Aorta (tissue), 5 donors: ENCODE measurements around the gene CDC27. TPM values are rescaled to one million over a fixed set of nuclear protein-coding genes. Genes with fewer than 3 reads are reported as not detected.
A peak's percentile ranks its signal among the peaks of the same experiment; 100 is the strongest.
"Not testable (repeated sequence)": the region's sequence is repeated elsewhere in the genome, so short reads cannot be mapped to it uniquely, and the experiment has no call there.

Experiments
- ATAC-seq: fragments of 200-7000 bp; cut with Tn5 transposase; one replicate; pipeline ENCODE4 v1.9.1; 2022; ENCODE audit warnings: moderate library complexity; ENCODE audit not compliant: low FRiP score
- DNase-seq, 2 donors: peaks; one replicate each; pipeline ENCODE4 v3.0.0-alpha.2; 2020
- H3K27ac ChIP-seq, 2 donors: one replicate each; pipeline ENCODE4 v1.5.1; 2013; ENCODE audit warnings: low read length in 2 of 2, mild to moderate bottlenecking in 2 of 2, moderate library complexity in 2 of 2, control low read depth in 1 of 2, inconsistent platforms in 1 of 2, low read depth in 1 of 2
- H3K27me3 ChIP-seq, 2 donors: one replicate each; pipeline ENCODE4 v1.6.1; 2013; ENCODE audit warnings: control low read depth in 1 of 2, low read length in 1 of 2, mild to moderate bottlenecking in 1 of 2, moderate library complexity in 1 of 2; ENCODE audit not compliant: insufficient read depth in 2 of 2, control insufficient read depth in 1 of 2
- H3K36me3 ChIP-seq, 2 donors: one replicate each; pipeline ENCODE4 v1.6.1; 2013; ENCODE audit warnings: control low read depth in 1 of 2, low read length in 1 of 2, mild to moderate bottlenecking in 1 of 2; ENCODE audit not compliant: insufficient read depth in 2 of 2, control insufficient read depth in 1 of 2
- H3K4me1 ChIP-seq, 2 donors: one replicate each; pipeline ENCODE4 v1.6.1; 2013; ENCODE audit warnings: low read length in 2 of 2, control low read depth in 1 of 2, mild to moderate bottlenecking in 1 of 2, moderate library complexity in 1 of 2; ENCODE audit not compliant: insufficient read depth in 2 of 2, control insufficient read depth in 1 of 2
- H3K4me3 ChIP-seq, 2 donors: one replicate each; pipeline ENCODE4 v1.5.1; 2013; ENCODE audit warnings: low read length in 2 of 2, control low read depth in 1 of 2, mild to moderate bottlenecking in 1 of 2
- H3K9me3 ChIP-seq: one replicate; pipeline ENCODE4 v1.6.1; 2013; ENCODE audit warnings: mild to moderate bottlenecking, low read length; ENCODE audit not compliant: control insufficient read depth
- WGBS, 2 donors: extraction: QIAGEN DNeasy Blood & Tissue Kit; methylation state at CpG; one replicate each; pipeline ENCODE4 v1.1.7; 2013; 5-methylcytosine and 5-hydroxymethylcytosine counted together
- intact Hi-C, 2 donors: fragments of 100-400 bp; cut with DNase I; formaldehyde crosslinking; loops; one replicate each; pipeline versions ENCODE4 v1.14.2 to v1.15.0; 2022
- polyA plus RNA-seq, 2 donors: library from polyadenylated mRNA; stranded (reverse); fragments of 200-250 nt; gene quantifications; one replicate each; pipeline ENCODE4 v1.2.3, GENCODE V29; 2013
- total RNA-seq, 2 donors: library from RNA; stranded (reverse); fragmentation: NEBNext Ultra II Directional; extraction: Animal tissue kit (Norgen Biotek cat#: 25700); gene quantifications; one replicate each; pipeline ENCODE4 v1.2.1, GENCODE V29; 2021
- donor health status: healthy with polysubstance abuse.
- donor health status: Bipolar disorder and iron deficiency.
- donor health status: DM: no; HTN: no; CAD: no.
- donor health status: DM: no; HTN: no; CAD: no.
- donor health status: DM: yes; HTN: yes; CAD: no.

CDC27 gene
- total and polyA plus RNA-seq, 4 donors = 12.1 to 123 (median 66.3) TPM

DNA sequence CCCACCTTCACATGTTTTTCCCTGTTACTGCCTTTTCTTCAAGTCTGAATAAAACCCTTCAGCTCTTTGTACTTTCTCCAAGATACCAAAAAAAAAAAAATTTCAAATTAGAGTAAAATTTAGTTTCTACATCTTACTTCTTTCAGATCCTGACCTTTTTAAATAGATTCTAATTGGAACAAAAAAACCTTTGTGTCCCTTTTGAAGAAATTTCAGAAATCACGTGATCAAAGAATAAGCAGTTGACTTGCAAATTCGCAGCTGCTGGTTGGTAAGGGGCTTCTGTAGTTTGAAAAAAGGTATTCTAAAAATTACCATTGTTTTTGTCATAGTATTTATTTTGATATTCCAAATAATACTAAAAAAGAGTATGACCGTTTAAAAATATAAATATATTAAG lies 71.7 kb downstream of the CDC27 start:
- Histone ChIP-seq H3K27me3 (no peaks in the 10 kb centered on the region), H3K4me1 (no peaks in the 10 kb centered on the region), H3K36me3 (peaks cover 0 to 1% of the 10 kb centered on the region in 2 donors), H3K9me3 (no peaks in the 10 kb centered on the region), H3K27ac (no peak overlapping the region), H3K4me3 (no peak overlapping the region)
- ATAC-seq = no peak
- 72 to 77% methylated on average over 3 of the region's 3 CpGs for WGBS, 2 donors
- intact Hi-C loops = no loop called here
- no peak for DNase-seq

DNA sequence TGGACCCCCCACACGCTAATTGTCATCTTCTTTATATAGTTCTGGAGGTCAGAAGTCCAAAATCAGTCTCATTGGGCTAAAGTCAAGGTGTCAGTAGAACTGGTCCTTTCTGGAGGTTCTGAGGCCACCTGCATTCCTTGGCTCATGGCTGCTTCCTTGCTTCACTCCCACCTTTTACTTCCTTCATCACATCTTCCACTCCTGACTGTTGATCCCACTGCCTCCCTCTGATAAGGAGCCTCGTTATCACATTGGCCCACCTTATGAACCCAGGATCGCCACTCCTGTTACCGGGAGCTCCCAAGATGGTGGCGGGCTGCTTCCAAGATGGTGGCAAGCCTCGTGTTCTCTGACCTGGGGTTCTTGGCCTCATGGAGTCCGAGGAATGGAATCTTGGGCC lies 83.0 kb downstream of the CDC27 start:
- ATAC-seq (no peak), DNase-seq (no peak)
- no peaks in the 10 kb centered on the region for H3K36me3 ChIP-seq
- H3K9me3 ChIP-seq = no peaks in the 10 kb centered on the region
- WGBS, 2 donors = 91 to 92% methylated on average over 7 of the region's 7 CpGs
- H3K27me3 ChIP-seq = no peaks in the 10 kb centered on the region
- H3K4me3 ChIP-seq = no peak overlapping the region
- H3K4me1 ChIP-seq = no peaks in the 10 kb centered on the region
- no peak overlapping the region for H3K27ac ChIP-seq
- intact Hi-C loops = no loop called here

DNA sequence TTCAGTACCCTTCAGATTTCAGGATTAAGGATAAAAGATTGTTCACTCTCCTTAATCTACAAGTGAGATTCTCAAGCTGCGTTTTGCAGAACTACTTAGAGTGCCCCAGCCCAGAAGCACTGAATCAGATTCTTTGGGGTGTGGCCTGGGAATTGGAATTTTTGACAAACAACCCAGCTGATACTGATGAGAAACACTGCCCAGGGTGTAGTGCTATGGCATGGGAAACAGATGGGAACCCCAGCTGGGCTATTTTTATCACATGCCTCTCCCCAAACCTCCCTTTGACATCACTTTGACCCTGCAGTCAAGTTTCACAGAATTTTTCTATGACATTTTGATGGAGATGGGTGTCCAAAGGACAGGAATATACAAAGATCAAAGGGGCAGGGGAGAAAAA lies 83.8 kb downstream of the CDC27 start:
- H3K4me1 ChIP-seq = not testable (repeated sequence)
- 14 to 19% methylated on average over 1 of the region's 1 CpG for whole genome bisulfite sequencing, 2 donors

DNA sequence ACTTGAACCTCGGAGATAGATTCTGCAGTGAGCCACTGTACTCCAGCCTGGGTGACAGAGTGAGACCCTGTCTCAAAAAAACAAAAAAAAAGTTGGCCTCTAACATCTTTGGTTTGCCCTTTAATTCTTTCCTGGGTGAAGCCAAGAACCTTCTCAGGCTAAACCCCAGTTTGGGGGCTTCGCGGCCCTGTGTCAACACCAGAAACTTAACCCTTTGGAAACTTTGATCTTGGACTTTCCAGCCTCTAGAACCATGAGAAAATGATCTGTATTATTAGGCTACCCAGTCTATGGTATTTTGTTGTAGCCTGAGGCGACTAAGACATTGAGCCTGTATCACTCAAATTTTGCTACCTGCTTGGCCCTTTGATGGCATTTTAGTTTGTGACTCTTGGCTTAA lies 86.2 kb downstream of the CDC27 start:
- DNase-seq (no peak), ATAC-seq (no peak)
- H3K4me3 ChIP-seq = no peak overlapping the region
- H3K4me1 ChIP-seq = peaks cover 0 to 3% of the 10 kb centered on the region in 2 donors
- H3K27ac ChIP-seq = no peak overlapping the region
- H3K9me3 ChIP-seq = no peaks in the 10 kb centered on the region
- no peaks in the 10 kb centered on the region for H3K27me3 ChIP-seq
- no peaks in the 10 kb centered on the region for H3K36me3 ChIP-seq
- intact Hi-C loops = no loop called here
- WGBS, 2 donors = 84 to 90% methylated on average over 4 of the region's 4 CpGs

More for the DNA sequence above, 83.8 kb downstream of the CDC27 start:
- ATAC-seq, DNase-seq, H3K27ac ChIP-seq, intact Hi-C loops, H3K4me3 ChIP-seq, H3K36me3 ChIP-seq, H3K9me3 ChIP-seq, H3K27me3 ChIP-seq: not testable (repeated sequence)

DNA sequence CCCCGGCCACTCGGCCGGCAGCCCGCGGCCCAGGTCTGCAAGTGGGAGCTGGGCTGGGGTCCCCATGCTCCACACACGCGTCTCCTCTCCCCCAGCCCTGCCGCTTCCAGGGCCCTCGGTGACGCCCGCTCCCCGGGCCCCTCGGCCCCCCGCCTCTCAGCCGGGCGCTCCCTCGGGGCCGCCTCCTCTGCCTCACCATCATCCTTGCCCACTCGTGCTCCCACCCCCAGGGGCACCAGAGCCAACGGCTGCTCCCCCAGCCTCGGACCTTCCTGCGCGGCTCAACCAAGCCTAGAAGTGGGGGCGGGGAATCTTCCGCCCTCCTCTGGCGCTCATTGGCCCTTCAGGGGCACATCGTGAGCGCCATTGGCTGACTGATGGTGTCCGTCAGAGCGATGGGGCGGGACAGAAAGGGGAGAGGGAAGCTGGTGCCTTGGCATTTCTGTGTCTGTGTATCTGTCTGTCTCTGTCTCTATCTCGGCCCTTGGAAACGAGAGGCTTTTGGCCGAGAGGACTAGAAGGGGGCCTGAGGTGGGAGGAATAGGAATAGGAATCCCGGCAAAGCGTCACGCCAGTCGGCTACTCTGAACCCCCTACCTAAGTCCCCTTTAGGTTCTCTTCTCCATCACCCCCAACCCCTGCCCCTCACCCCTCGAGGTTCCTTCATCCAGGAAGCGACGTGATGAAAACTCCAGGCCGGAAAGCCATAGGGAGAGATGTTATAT lies 88.9 kb downstream of the CDC27 start:
- DNase-seq = peak; percentile 95 to 97
- Histone ChIP-seq H3K36me3 (no peaks in the 10 kb centered on the region), H3K27ac (peak overlapping the region in 1 of 2 donors; percentile 46), H3K27me3 (no peaks in the 10 kb centered on the region), H3K9me3 (no peaks in the 10 kb centered on the region), H3K4me1 (peaks cover 0 to 3% of the 10 kb centered on the region in 2 donors), H3K4me3 (peak overlapping the region; percentile 70 to 94)
- ATAC-seq = peak; percentile 99
- WGBS, 2 donors = 1% methylated on average over 33 to 42 of the region's 42 CpGs
- intact Hi-C loops = no loop called here

DNA sequence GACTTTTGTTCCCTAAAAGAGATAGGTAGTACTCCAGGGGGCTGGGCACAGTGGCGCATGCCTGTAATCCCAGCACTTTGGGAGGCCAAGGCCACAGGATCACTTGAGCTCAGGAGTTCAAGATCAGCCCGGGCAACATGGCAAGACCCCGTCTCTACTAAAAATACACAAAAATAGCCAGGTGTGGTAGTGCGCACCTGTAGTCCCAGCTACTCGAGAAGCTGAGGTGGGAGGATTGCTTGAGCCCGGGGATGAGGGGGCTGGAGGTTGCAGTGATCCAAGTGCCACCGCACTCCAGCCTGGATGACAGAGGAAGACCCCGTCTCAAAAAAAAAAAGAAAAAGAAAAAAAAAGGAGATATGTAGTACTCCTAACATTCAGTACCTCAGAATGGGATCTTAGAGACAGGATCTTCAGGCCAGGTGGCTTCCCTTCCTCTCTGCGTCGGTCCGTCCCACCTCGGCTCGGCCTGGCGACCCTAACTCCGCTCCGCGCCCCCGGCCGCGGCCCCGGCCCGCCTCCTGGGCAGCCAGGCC lies 89.6 kb downstream of the CDC27 start:
- H3K27ac ChIP-seq = no peak overlapping the region
- peaks cover 0 to 3% of the 10 kb centered on the region in 2 donors for H3K4me1 ChIP-seq
- H3K27me3 ChIP-seq = no peaks in the 10 kb centered on the region
- ATAC-seq = no peak
- H3K36me3 ChIP-seq = no peaks in the 10 kb centered on the region
- no peaks in the 10 kb centered on the region for H3K9me3 ChIP-seq
- peak overlapping the region; percentile 70 to 94 for H3K4me3 ChIP-seq
- no peak for DNase-seq
- WGBS, 2 donors = 7 to 8% methylated on average over 22 of the region's 22 CpGs
- intact Hi-C loops = no loop called here

DNA sequence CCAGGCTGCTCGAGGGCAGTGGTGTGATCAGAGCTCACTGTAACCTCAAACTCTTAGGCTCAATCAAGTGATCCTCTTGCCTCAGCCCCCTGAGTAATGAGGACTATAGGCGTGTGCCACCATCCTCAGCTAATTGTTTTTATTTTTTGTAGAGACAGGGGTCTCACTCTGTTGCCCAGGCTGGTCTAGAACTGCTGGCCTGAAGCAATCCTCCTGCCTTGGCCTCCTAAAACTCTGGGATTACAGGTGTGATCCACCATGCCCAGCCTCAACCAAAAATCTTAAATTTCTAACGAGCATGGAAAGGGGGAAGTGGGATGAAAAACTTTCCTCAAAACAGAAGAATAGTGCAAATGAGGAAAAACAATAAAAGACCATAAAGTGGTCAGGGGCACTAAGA lies 92.8 kb downstream of the CDC27 start:
- 81 to 90% methylated on average over 3 of the region's 3 CpGs for WGBS, 2 donors
- ATAC-seq (no peak), DNase-seq (no peak)
- Histone ChIP-seq H3K27ac (no peak overlapping the region), H3K36me3 (no peaks in the 10 kb centered on the region), H3K4me1 (peaks cover 0 to 3% of the 10 kb centered on the region in 2 donors), H3K27me3 (no peaks in the 10 kb centered on the region), H3K4me3 (no peak overlapping the region), H3K9me3 (no peaks in the 10 kb centered on the region)
- intact Hi-C loops = no loop called here

DNA sequence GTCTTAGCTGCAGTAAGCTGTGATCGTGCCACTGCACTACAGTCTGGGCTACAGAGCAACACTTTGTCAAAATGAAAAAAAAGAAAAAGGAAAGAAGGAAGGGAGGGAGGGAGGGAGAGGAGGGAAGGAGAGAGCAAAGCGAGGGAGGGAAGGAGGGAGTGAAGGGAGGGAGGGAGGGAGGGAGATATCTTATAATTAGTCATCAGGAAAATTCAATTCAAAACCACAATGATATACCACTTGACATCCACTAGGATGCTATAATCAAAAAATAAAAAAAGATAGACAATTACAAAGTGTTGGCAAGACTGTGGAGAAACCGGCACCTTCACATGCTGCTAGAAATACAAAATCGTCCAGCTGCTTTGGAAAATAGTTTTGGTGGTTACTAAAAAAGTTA lies 93.8 kb downstream of the CDC27 start:
- DNase-seq (no peak), ATAC-seq (no peak)
- Histone ChIP-seq H3K27me3 (no peaks in the 10 kb centered on the region), H3K4me1 (peaks cover 0 to 3% of the 10 kb centered on the region in 2 donors), H3K36me3 (no peaks in the 10 kb centered on the region), H3K27ac (no peak overlapping the region), H3K4me3 (no peak overlapping the region), H3K9me3 (no peaks in the 10 kb centered on the region)
- intact Hi-C loops = no loop called here
- WGBS, 2 donors = 18 to 20% methylated on average over 4 of the region's 4 CpGs

DNA sequence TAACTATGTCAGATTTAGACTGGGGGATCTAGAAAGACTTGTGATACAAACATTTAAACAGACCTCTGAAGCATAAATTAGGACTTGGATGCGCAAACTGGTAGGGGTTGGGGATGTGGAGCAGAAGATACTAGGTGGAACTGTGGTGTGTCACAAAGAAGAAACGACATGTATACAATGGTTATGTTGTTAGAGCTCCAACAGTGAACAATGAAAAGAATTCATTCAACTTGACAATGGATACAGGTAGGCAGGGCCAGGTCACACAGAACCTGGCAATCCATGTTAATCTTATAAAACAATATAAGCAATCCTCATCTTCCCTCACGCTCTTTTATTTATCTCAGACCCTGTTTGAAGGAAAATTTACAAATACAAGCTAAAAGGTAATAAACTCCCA lies 102.0 kb downstream of the CDC27 start:
- Histone ChIP-seq H3K36me3 (no peaks in the 10 kb centered on the region), H3K4me3 (no peak overlapping the region), H3K27me3 (no peaks in the 10 kb centered on the region), H3K27ac (no peak overlapping the region), H3K4me1 (no peaks in the 10 kb centered on the region), H3K9me3 (no peaks in the 10 kb centered on the region)
- ATAC-seq (no peak), DNase-seq (no peak)
- intact Hi-C loops = no loop called here
- WGBS, 2 donors = 93 to 95% methylated on average over 3 of the region's 3 CpGs
